Cardiac septum (tissue), 1 donor: ENCODE results near the gene PMAIP1. TPM values are rescaled to one million over a fixed set of nuclear protein-coding genes. Genes with fewer than 3 reads are reported as not detected.
"Not testable (repeated sequence)": the region's sequence is repeated elsewhere in the genome, so short reads cannot be mapped to it uniquely, and the experiment has no call there.

Source experiments
- DNase-seq: peaks from one replicate; pipeline ENCODE4 v3.0.0-alpha.2; 2020; ENCODE audit warnings: low spot score
- intact Hi-C: fragments of 100-400 bp; cut with DNase I; formaldehyde crosslinking; loops from one replicate; pipeline ENCODE4 v1.14.0; 2022
- long read RNA-seq: library from polyadenylated mRNA; unstranded; transcript quantifications from one replicate; pipeline ENCODE4 v2.0.0, GENCODE V29; 2021
- total RNA-seq: library from RNA; stranded (reverse); fragmentation: NEBNext Ultra II Directional; extraction: Animal tissue kit (Norgen Biotek cat#: 25700); gene quantifications from one replicate; pipeline ENCODE4 v1.2.1, GENCODE V29; 2021
- donor health status: DM: no; HTN: no; CAD: no.

Gene PMAIP1
- total RNA-seq, result 0.35 TPM
- long read RNA-seq, partial matches to known transcripts, result 0 of 1 reads
- long read RNA-seq, other reads (novel, unspliced or antisense), result 1 of 1 reads

- intact Hi-C loops, result no loop called here
Observed at GRCh38 chr18:59899298-59900221, at the start of gene PMAIP1. PMAIP1 (plus strand) TSS chr18:59899996; CDS start chr18:59900178, 182 bp downstream.

GRCh38 chr18:59851784-59852399 is 47.9 kb upstream of the PMAIP1 start:
- DNase-seq, result no peak
- intact Hi-C loops, result no loop called here

More at GRCh38 chr18:59899298-59900221, at the start of gene PMAIP1:
- peak; percentile 93 for DNase-seq

DNA sequence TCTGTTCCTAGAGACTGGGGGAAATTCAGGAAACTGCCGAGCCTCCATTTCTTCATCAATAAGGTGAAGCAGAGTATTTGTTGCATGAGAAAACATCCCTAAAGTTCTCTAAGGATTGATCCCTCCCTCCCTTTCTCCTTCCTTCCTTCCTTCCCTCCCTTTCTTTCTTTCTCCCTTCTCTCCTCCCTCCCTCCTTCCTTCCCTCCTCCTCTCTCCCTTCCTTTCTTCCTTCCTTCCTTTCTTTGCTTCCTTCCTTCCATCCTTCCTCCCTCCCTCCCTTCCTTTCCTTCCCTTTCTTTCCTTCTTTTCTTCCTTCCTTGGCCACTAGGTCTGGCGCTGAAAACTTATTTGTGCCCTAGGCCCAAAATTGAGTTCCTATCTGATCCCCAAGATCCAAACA is 47.2 kb upstream of the PMAIP1 start:
- DNase-seq, result no peak
- intact Hi-C loops, result no loop called here

DNA sequence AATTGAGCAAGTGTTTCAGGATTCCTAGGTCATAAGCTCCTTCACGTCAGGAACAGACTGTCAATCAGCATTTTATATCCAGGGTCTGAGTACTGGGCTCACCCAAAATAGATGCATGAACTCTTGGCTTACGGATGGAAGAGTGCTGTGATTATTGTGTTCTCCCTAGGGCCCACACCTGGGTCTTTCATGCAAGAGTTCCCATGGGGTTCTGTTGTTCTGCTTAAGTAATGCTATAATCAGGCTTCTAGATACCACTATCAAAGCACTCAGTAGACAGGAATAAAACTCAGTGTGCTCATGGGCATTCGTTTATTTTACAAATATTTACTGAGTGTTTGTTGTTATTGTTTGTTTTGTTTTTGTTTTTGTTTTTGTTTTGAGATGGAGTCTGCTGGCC is 46.4 kb upstream of the PMAIP1 start:
- intact Hi-C loops, result no loop called here
- no peak for DNase-seq

DNA sequence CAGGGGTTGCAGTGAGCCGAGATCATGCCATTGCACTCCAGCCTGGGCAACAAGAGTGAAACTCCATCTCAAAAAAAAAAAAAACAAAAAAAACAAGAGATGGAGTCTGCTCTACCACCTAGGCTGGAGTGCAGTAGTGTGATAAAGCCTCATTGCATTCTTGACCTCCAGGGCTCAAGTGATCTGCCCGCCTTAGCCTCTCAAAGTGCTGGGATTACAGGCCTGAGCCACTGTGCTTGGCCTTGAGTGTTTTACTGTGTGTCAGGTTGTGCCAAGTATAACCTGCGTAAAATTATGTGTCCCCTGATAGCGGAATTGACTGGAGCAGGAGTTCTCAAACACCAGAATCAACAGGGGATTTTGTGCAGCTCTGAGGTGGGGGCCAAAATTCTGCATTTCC is 45.8 kb upstream of the PMAIP1 start:
- DNase-seq, intact Hi-C loops: not testable (repeated sequence)

- intact Hi-C loops, result no loop called here
Observed at GRCh38 chr18:59861009-59861408, 38.8 kb upstream of the PMAIP1 start.

DNA sequence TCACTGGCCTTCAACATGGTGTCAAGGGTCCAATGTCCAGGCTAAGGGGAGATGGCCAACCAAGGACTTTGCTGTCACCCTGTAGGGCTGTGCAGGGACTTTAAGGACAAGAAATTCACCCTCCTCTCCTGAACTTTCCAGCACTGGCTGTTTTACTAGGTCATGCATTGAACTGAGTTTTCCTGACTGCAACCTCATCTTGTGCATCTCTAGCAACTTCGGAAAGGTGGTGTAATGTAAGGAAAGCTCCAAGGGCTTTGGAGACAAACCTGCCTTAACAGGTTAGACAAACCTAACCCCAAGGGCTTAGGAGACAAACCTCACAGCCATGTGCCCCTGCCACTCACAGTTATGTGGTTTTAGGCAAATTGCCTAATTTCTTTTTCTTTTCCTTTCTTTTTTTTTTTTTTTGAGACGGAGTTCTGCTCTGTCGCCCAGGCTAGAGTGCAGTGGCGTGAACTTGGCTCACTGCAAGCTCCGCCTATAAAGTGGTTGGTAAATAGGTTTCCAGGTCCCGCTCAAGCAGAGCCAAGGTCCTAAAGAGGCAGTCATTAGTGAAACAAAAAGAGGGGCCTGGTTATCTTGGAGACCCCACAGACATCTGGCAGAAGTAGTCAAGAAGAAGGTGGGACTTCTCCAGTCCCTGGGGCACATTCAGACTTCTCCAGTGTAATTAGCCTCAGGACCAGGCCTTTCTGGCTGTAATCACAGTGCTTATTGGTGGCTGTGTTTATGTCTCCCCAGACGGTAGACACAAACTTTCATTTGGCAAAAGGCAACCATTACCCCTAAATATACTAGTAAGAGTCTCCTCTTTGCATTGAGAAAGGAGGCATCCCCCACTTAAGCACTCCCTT is 37.6 kb upstream of the PMAIP1 start:
- intact Hi-C loops, result no loop called here
- no peak for DNase-seq

More at GRCh38 chr18:59861009-59861408, 38.8 kb upstream of the PMAIP1 start:
- no peak for DNase-seq

GRCh38 chr18:59865241-59865986 is 34.4 kb upstream of the PMAIP1 start:
- DNase-seq, result no peak
- intact Hi-C loops, result no loop called here

- DNase-seq, result no peak
- intact Hi-C loops, result no loop called here
Observed at GRCh38 chr18:59866551-59867269, 33.1 kb upstream of the PMAIP1 start.

GRCh38 chr18:59867337-59868104 is 32.3 kb upstream of the PMAIP1 start:
- intact Hi-C loops, result no loop called here
- no peak for DNase-seq

GRCh38 chr18:59870623-59871130 is 29.1 kb upstream of the PMAIP1 start:
- intact Hi-C loops, result no loop called here
- DNase-seq, result no peak

GRCh38 chr18:59871711-59872362 is 28.0 kb upstream of the PMAIP1 start:
- intact Hi-C loops, result no loop called here
- DNase-seq, result no peak

DNA sequence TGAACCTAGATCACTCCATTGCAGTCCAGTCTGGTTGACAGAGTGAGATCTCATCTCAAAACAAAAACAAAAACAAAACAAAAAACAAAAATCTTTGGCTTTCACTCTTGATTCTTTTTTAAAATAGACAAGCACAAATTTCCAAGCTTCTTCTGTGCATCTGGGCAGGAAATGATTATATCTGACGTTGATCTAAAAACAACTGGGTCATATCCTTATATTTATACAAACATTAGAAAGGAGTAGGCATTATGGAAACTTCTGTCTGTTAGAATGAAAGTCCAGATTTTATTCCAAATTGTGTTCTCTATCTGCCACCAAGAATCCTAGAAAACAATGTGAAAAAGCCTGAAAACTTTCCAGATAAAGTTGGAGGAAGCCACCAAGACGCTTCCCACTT is 26.2 kb upstream of the PMAIP1 start:
- intact Hi-C loops, result no loop called here
- no peak for DNase-seq

- DNase-seq, result no peak
- intact Hi-C loops, result no loop called here
Observed at GRCh38 chr18:59874166-59874565, 25.6 kb upstream of the PMAIP1 start.

DNA sequence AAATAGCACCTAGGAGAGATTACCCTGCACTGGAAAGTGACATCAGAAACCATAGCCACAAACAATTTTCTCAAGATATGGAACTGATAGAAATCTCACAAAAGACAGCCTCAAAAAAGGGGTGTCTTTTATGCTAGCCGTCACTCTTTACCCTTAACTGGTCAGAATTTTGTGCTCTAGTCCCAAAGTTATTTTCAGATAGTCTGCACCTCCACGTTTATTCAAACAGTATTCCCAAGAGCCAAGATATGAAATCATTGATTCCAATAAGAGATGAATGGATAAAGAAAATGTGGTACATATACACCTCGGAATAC is 23.5 kb upstream of the PMAIP1 start:
- DNase-seq, result no peak
- intact Hi-C loops, result no loop called here

GRCh38 chr18:59877361-59877760 is 22.4 kb upstream of the PMAIP1 start:
- intact Hi-C loops, result no loop called here
- DNase-seq, result no peak

GRCh38 chr18:59878644-59879043 is 21.2 kb upstream of the PMAIP1 start:
- intact Hi-C loops, result no loop called here
- DNase-seq, result no peak
